Testis (tissue), 3 donors: ENCODE data around the gene ZNF213. TPM values are rescaled to one million over a fixed set of nuclear protein-coding genes. Genes with fewer than 3 reads are reported as not detected.
A peak's percentile ranks its signal among the peaks of the same experiment; 100 is the strongest.

Experiments used
- DNase-seq: peaks from one replicate; pipeline ENCODE4 v3.0.0-alpha.2; 2019
- H3K27ac ChIP-seq, 2 donors: fragments of 200-600 bp; sonication (generic); one replicate each; pipeline ENCODE4 v1.5.1; 2019
- H3K27me3 ChIP-seq: fragments of 200-600 bp; sonication (generic); one replicate; pipeline ENCODE4 v1.5.1; 2019
- H3K36me3 ChIP-seq: fragments of 200-600 bp; sonication (generic); one replicate; pipeline ENCODE4 v1.5.1; 2017; ENCODE audit warnings: low read depth; ENCODE audit errors: missing control alignments
- H3K4me1 ChIP-seq: fragments of 200-600 bp; sonication (generic); one replicate; pipeline ENCODE4 v1.5.1; 2019
- H3K4me3 ChIP-seq, 2 donors: fragments of 200-600 bp; sonication (generic); one replicate each; pipeline ENCODE4 v1.5.1; 2017 to 2019
- H3K9me3 ChIP-seq: fragments of 200-600 bp; sonication (generic); one replicate; pipeline ENCODE4 v1.5.1; 2017
- POLR2A ChIP-seq: fragments of 450-650 bp; IDR thresholded peaks from one replicate; pipeline ENCODE4 v1.6.1; 2017; ENCODE audit warnings: antibody characterized with exemption, mild to moderate bottlenecking, moderate library complexity
- WGBS, 2 donors: methylation state at CpG; one replicate each; pipeline ENCODE4 v1.1.5; 2018; 5-methylcytosine and 5-hydroxymethylcytosine counted together
- intact Hi-C: fragments of 100-400 bp; cut with DNase I; formaldehyde crosslinking; loops from one replicate; pipeline ENCODE4 v1.15.1; 2023; ENCODE audit warnings: low total_unique reads
- polyA plus RNA-seq: library from polyadenylated mRNA; stranded (reverse); fragments of 350-450 nt; fragmentation: Illumina TruSeq; extraction: RNeasy Lipid Tissue Mini Kit (QIAGEN cat#74804); gene quantifications from one replicate; pipeline ENCODE4 v1.2.3, GENCODE V29; 2014; ENCODE audit warnings: low read depth, low replicate concordance; ENCODE audit not compliant: insufficient read depth
- total RNA-seq, 2 donors: library from RNA; depleted of rRNA; stranded (reverse); fragments of >200 nt; gene quantifications; one replicate each; pipeline ENCODE4 v1.2.3, GENCODE V29; 2016
- TF ChIP-seq, protein P1 (sequence below), 3 experiments: fragments of 450-650 bp in 2 of 3; fragments of 200-600 bp in 1 of 3; sonication (generic) in 1 of 3; IDR thresholded peaks; one replicate each; pipeline ENCODE4 v1.5.1; 2016 to 2019; ENCODE audit warnings: antibody characterized with exemption in 3 of 3, mild to moderate bottlenecking in 2 of 3, moderate library complexity in 1 of 3

Gene ZNF213
- total and polyA plus RNA-seq, 3 donors from 2014 or later, result 43.1 to 57.3 (median 46.8) TPM

DNA sequence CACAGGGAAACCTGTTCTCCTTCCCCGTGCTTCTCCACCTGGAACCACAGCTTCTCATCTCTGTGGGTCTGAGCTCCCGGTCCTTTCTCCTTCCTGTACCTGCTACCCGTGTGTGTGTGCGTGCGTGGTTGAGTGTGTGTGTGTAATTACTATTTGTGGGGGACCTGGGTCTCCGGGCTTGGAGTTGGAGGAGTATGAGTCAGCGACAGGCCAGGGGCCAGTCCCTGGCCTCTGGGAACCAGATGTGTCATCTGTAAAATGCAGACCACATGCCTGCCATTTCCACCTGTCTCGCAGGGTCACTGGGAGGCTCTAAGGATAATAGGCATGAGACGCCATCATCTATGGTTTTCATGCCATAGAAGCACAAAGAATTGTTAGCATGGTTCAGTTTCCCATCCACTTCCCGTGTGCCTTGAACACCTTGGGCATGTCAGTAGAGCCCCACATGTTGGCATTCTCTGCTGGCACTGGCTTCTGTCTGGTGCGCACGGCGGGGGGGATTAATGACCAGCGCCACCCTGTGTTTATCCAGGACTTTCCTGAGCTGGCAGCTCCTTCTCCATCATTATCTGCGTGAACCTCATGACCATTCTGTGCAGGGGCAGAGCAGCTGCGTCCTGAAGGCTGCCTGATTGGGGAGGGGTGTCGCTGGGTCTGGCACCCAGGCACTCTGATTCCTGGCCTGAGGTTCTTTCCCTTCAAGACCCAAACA lies 20.9 kb upstream of the ZNF213 start:
- DNase-seq, result no peak
- TF ChIP-seq, protein P1, sequence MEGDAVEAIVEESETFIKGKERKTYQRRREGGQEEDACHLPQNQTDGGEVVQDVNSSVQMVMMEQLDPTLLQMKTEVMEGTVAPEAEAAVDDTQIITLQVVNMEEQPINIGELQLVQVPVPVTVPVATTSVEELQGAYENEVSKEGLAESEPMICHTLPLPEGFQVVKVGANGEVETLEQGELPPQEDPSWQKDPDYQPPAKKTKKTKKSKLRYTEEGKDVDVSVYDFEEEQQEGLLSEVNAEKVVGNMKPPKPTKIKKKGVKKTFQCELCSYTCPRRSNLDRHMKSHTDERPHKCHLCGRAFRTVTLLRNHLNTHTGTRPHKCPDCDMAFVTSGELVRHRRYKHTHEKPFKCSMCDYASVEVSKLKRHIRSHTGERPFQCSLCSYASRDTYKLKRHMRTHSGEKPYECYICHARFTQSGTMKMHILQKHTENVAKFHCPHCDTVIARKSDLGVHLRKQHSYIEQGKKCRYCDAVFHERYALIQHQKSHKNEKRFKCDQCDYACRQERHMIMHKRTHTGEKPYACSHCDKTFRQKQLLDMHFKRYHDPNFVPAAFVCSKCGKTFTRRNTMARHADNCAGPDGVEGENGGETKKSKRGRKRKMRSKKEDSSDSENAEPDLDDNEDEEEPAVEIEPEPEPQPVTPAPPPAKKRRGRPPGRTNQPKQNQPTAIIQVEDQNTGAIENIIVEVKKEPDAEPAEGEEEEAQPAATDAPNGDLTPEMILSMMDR (IDR thresholded peaks at IDR 0.05), result no peak
- TF ChIP-seq POLR2A, result no peak
- Histone ChIP-seq H3K27ac (no peak overlapping the region), H3K9me3 (no peaks in the 10 kb centered on the region), H3K4me1 (peaks cover 17% of the 10 kb centered on the region), H3K4me3 (peak overlapping the region in 1 of 2 donors; percentile 83), H3K36me3 (no peaks in the 10 kb centered on the region), H3K27me3 (no peaks in the 10 kb centered on the region)
- intact Hi-C loops, result no loop called here
- WGBS, 2 donors, result 44 to 64% methylated on average over 12 to 17 of the region's 17 CpGs

DNA sequence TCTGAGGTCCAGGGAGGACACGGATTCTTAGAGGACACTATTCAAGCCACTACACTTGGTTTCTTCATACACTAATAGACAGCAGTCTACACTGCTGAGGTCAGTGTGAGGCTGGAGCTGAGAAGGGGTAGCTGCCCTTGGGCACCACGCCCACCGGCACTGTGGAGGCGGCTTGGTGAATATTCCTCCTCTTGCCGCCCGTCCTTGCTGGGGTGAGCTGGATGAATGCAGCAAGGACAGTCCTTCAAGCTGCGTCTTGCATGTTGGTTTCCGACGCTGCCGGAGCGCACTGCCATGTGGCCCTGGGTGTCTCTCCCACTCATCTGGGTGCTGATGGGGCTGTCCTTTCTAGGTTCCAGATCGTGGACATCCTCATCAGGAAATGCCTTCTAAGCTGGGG lies 19.8 kb upstream of the ZNF213 start:
- Histone ChIP-seq H3K9me3 (no peaks in the 10 kb centered on the region), H3K27ac (no peak overlapping the region), H3K27me3 (no peaks in the 10 kb centered on the region), H3K4me3 (no peak overlapping the region), H3K4me1 (peaks cover 17% of the 10 kb centered on the region), H3K36me3 (no peaks in the 10 kb centered on the region)
- 88 to 93% methylated on average over 12 of the region's 12 CpGs for WGBS, 2 donors
- DNase-seq, result no peak
- intact Hi-C loops, result no loop called here
- TF ChIP-seq POLR2A, result no peak
- TF ChIP-seq, protein P1 (IDR thresholded peaks at IDR 0.05), result no peak

DNA sequence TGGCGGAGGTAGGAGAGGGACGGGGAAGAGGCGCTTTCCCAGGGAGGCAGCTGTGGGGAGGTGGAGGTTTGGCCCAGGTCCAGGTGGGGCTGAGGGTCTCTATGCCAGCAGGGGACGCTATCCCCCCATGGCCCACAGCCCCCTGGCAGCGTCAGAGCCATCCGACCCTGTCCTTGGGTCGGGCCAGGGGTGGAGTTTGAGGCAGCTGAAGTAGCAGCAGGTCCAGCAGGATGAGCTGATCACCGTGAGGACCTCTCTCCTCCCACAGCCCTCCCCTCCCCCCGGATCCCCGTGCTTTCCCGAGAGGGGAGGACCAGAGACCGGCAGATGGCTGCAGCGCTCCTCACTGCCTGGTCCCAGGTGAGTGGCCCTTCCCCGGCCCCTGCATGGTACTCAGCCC lies 19.3 kb upstream of the ZNF213 start:
- WGBS, 2 donors, result 62 to 87% methylated on average over 4 to 14 of the region's 14 CpGs
- H3K4me1 ChIP-seq, result peaks cover 17% of the 10 kb centered on the region
- H3K4me3 ChIP-seq, result no peak overlapping the region
- no peak for DNase-seq
- H3K9me3 ChIP-seq, result no peaks in the 10 kb centered on the region
- H3K36me3 ChIP-seq, result no peaks in the 10 kb centered on the region
- no peaks in the 10 kb centered on the region for H3K27me3 ChIP-seq
- no peak overlapping the region for H3K27ac ChIP-seq
- TF ChIP-seq POLR2A, result no peak
- TF ChIP-seq, protein P1 (IDR thresholded peaks at IDR 0.05), result no peak
- intact Hi-C loops, result no loop called here

DNA sequence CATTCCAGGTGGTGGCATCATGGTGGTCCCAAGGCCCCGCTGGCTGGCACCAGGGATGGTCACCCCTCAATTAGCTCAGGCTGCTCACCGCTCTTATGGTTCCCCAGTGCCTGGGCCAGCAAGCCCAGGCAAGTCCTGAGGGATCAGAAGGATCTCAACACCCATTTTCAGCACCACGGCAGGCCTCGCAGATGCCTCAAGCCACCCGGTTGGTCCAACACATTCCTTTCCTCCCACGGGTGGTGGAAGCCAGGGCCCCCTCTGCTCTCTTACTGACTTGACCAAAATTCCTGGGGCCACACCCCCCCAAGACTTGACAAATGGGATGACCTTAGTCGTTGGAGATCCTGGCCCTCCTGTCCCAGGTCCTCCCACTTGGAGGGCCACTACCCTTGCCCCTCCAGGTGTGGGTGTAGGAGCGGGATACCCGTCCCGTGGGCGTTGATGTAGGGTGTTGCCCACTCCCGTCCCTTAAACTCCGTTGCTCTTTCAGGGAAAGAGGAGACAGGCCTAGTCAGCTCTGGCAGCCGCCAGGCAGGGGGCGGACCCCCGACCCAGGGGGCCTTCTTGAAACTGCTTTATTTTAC lies 16.5 kb upstream of the ZNF213 start:
- no peak overlapping the region for H3K4me3 ChIP-seq
- intact Hi-C loops, result no loop called here
- no peak for TF ChIP-seq POLR2A
- TF ChIP-seq, protein P1 (IDR thresholded peaks at IDR 0.05), result no peak

More for the DNA sequence above, 16.5 kb upstream of the ZNF213 start:
- WGBS, 2 donors, result 69 to 76% methylated on average over 14 to 16 of the region's 16 CpGs
- Histone ChIP-seq H3K9me3 (no peaks in the 10 kb centered on the region), H3K4me1 (peaks cover 10% of the 10 kb centered on the region), H3K36me3 (no peaks in the 10 kb centered on the region), H3K27me3 (no peaks in the 10 kb centered on the region), H3K27ac (no peak overlapping the region)
- no peak for DNase-seq
